Fibroblast of gingiva (primary cell): ENCODE measurements around the gene CEP170B.
A peak's percentile ranks its signal among the peaks of the same experiment; 100 is the strongest.
"Not testable (repeated sequence)": the region's sequence is repeated elsewhere in the genome, so short reads cannot be mapped to it uniquely, and the experiment has no call there.

Experiments
- DNase-seq: peaks from one replicate; pipeline ENCODE4 v3.0.0-alpha.2; 2011; ENCODE audit warnings: low read depth

Gene CEP170B

DNA sequence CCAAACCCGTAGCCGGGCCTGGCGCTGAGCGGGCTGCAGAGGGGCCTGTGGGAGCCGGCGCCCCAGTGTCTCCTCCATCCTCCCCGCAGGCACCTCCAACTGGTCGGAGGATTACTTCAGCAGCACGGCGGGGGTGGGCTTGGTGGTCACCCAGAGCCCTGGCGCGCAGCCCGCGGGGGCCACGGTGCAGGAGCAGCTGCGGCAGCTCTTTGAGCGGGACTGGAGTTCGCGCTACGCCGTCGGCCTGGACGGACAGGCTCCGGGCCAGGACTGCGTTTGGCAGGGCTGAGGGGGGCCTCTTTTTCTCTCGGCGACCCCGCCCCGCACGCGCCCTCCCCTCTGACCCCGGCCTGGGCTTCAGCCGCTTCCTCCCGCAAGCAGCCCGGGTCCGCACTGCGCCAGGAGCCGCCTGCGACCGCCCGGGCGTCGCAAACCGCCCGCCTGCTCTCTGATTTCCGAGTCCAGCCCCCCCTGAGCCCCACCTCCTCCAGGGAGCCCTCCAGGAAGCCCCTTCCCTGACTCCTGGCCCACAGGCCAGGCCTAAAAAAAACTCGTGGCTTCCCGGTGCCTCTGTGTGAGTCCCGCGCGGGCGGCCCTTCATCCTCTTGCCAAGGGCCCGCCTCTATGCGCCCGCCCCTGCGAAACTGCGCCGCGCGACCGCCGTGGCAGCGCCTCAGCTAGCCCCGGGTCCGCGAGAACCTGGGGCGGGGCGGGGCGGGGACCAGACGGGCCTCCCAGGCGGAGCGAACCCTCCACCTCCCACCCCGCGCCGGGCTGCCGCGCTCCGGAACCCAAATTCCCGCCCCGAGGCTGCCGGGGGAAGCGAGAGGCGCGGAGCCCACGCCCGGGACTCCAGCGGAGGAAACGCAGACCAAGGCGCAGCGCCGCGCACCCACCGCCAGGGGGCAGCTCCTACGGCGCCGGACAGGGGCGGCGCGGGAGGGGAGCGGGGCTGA is 67.9 kb downstream of the CEP170B start:
- peak; percentile 85 for DNase-seq

DNA sequence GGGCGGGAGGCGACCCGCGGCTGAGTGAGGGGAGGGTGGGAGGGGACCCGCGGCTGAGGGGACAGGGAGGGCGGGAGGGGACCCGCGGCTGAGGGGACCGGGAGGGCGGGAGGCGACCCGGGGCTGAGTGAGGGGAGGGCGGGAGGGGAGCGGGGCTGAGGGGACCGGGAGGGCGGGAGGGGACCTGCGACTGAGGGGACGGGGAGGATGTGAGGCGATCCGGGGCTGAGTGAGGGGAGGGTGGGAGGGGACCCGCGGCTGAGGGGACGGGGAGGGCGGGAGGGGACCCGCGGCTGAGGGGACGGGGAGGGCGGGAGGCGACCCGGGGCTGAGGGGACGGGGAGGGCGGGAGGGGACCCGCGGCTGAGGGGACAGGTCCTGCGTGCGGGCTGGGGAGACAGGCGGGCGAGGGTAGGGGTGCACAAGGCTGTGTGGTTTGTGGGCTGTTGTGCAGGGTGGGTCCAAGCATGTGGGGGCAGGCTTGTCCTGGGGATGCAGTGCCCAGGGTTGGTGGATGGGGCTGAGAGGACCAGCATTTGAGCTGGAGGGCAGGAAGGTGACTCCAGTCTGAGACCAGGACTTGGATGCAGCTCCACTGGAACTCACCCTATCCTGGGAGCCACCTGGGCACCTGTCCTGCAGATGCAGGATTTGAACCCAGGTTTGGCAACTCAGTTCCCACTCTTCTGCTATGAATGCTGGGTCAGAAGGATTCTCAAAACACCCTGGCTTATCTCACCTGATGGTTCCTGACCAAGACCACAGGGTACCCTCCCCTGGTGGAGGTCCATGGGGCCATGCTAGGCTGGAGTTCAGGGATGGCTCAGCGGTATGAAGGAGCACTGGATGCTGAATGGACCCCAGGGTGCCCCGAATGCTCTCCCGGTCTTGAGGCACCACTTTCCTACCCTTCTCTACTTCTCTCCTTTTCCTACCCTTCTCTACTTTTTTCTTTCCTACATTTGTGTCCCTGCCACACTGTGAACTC is 69.0 kb downstream of the CEP170B start:
- DNase-seq: no peak

DNA sequence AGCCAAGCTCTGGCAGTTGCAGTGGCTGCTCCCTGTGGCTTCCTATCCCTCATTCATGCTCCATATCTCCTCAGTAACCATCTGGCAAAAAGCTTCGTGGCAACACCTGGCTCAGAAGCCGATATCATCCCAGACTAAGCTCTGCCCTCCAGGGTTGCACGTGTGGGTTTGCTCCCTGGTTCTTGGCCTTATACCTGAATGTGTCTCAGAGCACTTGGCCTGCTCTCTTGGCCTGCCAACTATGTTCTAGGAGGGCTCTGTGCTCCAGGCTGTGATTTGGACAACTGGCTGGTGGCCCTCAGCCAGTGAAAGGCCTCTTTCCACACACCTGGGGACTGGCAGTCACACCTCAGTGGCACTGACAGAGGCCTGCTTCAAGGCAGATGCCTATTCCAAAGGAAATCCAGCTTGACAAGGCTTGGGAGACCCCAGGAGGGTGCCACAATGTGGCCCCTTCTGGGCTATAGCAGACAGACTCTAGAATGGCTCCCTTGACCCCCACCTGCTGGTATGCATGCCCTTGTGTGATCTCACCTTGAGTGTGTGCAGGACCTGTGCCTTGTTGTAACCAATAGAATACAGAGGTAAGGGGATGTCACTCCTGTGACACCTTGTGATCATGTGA is 70.1 kb downstream of the CEP170B start:
- no peak for DNase-seq

DNA sequence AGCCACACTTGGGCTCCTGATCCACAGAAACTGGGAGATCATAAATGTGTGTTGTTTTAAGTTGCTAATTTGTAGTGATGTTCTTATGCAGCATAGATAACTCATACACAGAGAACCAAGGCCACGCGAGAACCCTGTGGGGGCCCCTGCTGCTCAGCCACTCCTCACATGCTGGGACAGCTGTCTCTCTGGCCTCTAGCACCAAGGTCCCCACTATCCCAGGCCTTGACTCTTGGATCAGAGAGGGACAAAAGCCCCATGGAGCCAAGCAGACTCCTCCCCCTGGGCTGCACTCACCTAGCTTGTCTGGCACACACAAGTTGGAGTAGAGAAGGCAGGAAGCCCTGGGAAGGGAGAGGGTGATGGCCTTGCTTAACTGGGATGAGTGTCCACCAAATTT is 70.9 kb downstream of the CEP170B start:
- DNase-seq: no peak

DNA sequence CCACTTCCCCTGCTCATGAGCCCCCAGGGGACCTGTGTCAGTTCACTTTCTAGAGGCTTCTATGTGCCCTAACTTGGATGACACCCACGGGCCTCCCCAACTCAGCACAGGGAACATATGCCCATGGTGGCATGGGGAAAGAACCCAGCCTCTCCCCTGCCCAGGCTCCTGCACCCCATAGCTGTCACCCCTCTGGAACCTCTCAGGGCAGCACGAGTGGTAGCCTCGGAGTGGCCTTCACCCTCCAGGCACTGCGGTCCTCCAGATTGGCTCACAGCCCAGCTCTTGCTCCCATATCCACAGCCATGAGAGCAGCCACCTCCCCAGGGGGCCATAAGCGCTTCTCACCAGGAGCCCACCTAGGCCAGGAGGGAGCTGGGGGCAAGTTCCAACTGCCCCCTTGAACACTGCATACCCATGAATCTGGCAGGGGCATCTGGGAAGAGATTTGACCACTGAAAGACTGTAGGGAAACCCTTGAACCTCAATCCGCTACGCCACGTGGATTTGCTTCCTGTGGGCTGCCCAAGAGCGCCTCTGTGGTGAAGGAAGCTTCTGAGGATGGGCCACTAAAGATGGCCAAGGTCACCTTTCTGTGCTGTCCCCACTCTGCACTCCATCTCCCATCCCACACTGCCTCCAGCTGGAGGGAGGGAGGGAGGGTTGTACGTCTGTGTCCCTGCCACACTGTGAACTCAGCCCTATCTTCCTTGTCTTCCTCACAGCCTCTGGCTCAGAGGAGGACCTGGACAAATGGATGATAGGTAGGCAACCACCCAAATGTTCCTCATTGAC is 71.5 kb downstream of the CEP170B start:
- no peak for DNase-seq

DNA sequence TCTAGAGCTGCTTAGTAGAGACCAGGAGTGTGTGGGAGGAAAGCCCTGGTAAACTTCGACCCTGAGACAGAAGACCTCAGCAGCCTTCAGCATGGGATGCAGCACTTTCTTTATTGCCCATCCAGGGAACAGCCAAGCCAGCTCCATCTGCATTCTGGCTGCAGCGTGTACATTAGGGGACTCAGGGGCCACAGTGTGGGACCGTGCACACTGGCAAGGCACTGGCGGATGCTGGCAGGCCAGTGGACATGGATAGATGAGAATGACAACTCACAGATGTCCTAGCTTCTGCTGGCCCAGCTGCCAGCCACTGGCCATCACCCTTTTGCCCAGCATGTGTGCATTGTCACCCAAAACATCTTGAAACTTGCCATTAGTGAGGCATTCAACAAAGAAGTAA is 72.1 kb downstream of the CEP170B start:
- no peak for DNase-seq

DNA sequence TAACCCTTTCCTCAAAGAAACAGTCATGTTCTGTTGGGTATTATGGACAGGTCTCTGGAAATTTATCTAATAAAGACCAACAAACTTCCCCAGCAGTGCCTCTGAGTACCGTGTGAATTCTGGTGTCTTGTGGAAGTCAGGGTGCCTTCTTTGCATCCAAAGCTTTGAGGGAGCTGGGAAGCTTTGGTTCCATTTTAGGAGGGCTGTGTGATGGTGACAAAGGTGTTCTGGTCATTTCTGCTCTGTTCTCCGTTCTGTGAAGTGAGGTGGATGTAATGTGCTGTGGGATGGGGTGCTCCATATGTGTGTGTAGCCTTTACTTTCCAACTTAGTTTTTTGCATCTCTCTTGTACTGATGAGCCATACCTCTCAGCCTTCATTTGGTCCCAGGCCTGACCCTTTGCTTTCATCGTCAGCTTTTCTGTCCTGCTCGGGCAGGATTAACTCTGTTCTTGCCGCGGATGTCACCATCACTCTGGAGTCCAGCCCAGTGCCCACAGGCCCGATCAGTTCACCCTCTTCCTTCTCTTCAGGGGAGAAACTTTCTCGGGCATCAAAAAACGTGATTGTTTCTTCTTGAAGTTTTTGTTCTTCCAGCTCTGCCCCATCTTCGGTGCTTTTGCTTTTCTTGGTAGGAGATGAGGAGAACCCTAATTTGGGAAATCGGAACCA is 72.8 kb downstream of the CEP170B start:
- DNase-seq: no peak

DNA sequence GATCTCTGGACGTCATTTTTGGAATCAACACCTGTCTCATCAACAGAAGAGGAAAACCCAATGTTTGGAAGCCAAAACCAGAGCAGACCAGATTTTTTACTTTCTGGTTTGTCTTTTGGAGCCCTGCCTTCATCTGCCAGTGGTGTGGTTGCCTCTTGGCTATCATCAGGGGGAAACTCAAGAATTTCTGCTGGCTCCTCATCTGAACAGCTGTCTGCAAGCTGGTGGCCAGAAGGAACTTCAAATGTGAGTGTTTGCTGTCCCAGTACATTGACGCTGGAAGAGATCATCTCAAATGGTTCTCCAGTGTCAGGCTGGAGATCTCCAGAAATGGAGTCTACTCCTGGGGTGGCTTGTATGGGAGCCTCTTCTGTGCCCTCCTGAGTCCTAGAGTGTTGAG is 73.4 kb downstream of the CEP170B start:
- DNase-seq: no peak

DNA sequence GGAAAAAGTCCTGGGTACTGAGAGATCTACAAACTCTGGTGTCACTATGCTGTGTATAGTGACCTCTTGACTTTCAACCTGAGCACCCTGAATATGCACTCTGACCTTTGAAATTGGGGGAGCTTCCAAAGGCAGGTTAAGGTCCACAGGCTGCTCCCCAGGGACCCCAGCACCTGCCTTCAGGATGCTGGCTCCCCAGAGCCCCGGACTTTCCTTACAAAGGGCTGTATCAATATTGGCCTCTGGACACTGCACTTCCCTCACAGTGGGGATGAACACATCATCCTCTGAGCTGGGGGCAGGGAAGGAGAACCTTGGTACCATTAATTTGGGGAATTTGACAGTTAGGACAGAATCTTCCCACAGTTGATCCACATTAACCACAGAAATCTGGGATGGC is 73.9 kb downstream of the CEP170B start:
- no peak for DNase-seq

DNA sequence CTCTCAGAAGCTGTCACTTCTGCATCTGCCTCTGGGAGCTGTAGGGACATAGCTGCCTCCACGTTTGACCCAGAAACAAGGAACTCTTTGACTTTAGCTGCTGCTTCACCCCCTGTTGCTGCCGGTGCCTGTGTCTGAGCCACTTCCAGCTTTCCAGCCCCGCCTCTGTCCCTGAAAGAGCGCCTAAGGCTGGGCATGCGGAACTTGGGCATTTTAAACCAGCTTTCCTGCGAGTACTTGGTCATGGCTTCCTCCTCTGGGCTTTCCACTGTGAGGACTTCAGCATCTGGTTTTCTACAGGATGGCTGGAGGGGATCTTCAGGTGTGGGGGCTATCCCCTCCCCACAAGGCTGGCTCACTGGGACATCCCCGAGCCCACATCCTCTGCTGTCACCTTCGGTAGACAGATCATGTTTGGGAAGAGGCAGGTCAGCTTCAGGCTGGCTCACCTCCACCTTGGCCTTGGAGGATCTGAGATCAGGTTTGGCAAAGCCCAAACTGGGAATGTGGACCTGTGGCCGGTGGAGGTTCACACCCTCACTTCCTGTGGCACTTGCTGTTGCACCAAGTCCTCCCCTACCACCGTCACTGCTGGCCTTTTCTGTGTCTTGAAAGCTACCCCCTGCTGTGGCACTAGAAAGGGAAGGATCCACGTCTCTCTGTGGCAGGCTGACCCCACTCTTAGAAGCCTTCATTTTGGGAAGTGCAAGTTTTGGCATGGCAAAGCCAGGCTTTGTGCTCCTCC is 74.8 kb downstream of the CEP170B start:
- DNase-seq: no peak

DNA sequence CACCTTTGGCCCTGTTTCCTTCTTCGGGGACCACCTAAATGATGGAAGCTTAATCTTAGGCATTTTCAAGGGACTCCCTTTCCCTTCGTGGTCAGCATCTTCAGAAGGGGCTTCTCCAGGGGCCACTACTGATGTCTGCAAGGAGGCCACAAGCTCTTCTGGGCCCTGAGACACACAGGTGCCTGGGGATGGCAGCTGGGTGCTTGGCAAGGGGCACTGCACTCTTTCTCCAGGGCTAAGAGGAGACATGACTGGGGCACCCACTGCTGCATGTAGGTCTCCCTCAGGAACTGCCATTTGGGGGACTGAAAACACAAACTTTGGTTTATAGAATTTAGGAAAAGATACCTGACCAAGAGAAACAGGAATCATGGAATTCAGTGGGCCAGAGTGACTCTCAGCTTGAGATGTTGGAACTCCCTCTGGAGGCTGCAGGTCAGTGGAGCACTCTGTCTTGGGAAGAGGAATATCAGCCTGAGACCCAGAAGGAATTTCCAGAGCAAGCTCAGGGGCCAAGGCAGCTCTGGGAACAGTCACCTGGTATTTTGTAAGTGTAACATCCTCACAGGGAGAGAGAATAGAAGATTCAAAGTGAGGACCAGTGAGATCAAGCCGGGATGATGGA is 75.6 kb downstream of the CEP170B start:
- DNase-seq: no peak

DNA sequence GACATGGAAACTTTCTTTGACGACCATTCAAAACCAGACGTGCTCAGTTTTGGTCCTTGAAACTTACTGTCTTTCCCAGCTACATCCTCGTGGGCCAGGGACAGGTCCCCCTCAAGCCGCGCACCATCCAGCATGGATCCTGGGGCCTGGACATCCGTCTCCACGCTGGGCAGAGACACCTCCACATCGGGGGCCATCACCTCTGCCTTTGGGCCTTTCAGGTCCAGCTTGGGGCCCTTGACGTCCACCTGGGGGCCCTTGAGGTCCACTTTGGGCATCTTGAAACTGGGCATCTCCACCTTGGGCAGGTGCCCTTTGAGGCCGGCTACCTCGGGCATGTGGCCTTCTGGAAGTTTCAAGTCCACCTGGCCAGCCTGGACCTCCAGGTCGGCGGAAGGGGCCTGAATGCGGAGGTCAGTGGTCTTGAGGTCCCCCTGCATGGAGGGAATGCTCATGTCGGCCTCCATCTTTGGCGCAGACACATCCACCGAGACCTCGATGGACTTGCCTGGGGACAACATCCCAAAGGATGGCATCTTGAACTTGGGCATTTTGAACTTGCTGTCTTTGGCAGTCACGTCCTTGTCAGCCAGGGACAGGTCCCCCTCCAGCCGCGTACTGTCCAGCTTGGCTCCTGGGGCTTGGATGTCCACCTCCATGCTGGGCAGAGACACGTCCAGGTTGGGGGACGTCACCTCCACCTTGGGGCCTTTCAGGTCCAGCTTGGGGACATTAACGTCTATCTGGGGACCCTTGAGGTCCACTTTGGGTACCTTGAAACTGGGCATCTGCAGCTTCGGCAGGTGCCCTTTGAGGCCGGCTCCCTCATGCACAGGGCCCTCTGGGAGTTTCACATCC is 76.7 kb downstream of the CEP170B start:
- no peak for DNase-seq

DNA sequence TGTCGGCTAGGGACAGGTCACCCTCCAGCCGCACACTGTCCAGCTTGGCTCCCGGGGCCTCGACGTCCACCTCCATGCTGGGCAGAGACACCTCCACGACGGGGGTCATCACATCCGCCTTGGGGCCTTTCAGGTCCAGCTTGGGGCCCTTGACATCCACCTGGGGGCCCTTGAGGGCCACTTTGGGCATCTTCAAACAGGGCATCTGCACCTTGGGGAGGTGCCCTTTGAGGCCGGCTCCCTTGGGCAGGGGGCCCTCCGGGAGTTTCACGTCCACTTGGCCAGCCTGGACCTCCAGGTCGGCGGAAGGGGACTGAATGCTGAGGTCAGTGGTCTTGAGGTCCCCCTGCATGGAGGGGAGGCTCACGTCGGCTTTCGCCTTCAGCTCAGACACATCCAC is 77.5 kb downstream of the CEP170B start:
- no peak for DNase-seq

DNA sequence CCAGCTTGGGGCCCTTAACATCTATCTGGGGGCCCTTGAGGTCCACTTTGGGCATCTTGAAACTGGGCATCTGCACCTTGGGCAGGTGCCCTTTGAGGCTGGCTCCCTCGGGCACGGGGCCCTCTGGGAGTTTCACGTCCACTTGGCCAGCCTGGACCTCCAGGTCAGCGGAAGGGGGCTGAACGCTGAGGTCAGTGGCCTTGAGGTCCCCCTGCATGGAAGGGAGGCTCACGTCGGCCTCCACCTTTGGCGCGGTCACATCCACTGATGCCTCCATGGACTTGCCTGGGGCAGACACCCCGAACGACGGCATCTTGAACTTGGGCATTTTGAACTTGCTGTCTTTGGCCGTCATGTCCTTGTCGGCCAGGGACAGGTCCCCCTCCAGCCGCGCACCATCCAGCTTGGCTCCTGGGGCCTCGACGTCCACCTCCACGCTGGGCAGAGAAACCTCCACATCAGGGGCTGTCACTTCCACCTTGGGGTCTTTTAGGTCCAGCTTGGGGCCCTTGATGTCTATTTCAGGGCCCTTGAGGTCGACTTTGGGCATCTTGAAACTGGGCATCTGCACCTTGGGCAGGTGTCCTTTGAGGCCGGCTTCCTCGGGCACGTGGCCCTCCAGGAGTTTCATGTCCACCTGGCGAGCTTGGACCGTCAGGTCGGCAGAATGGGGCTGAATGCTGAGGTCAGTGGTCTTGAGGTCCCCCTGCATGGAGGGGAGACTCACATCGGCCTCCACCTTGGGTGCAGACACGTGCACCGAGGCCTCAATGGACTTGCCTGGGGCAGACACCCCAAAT is 78.3 kb downstream of the CEP170B start:
- DNase-seq: not testable (repeated sequence)

DNA sequence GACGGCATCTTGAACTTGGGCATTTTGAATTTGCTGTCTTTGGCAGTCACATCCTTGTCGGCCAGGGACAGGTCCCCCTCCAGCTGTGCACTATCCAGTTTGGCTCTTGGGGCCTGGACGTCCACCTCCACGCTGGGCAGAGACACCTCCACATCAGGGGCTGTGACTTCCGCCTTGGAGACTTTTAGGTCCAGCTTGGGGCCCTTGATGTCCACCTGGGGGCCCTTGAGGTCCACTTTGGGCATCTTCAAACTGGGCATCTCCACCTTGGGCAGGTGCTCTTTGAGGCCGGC is 78.9 kb downstream of the CEP170B start:
- DNase-seq: not testable (repeated sequence)

DNA sequence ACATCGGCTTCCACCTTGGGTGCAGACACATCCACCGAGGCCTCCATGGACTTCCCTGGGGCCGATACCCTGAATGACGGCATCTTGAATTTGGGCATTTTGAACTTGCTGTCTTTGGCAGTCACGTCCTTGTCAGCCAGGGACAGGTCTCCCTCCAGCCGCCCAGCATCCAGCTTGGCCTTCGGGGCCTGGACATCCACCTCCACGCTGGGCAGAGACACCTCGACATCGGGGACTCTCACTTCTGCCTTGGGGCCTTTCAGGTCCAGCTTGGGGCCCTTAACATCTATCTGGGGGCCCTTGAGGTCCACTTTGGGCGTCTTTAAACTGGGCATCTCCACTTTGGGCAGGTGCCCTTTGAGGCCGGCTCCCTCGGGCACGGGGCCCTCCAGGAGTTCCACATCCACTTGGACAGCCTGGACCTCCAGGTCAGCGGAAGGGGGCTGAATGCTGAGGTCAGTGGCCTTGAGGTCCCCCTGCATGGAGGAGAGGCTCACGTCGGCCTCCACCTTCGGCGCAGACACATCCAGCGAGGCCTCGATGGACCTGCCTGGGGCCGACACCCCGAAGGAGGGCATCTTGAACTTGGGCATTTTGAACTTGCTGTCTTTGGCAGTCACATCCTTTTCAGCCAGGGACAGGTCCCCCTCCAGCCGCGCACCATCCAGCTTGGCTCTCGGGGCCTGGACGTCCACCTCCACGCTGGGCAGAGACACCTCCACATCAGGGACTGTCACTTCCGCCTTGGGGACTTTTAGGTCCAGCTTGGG is 79.6 kb downstream of the CEP170B start:
- DNase-seq: not testable (repeated sequence)

DNA sequence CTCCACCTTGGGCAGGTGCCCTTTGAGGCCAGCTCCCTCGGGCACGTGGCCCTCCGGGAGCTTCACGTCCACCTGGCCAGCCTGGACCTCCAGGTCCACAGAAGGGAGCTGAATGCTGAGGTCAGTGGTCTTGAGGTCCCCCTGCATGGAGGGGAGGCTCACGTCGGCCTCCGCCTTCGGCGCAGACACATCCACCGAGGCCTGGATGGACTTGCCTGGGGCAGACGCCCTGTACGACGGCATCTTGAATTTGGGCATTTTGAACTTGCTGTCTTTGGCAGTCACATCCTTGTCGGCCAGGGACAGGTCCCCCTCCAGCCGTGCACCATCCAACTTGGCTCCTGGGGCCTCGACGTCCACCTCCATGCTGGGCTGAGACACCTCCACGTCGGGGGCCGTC is 80.2 kb downstream of the CEP170B start:
- not testable (repeated sequence) for DNase-seq
